GM12891 (cell line): Measurements from ENCODE around the gene PRKAR1A.
A peak's percentile ranks its signal among the peaks of the same experiment; 100 is the strongest.
"Not testable (repeated sequence)": the region's sequence is repeated elsewhere in the genome, so short reads cannot be mapped to it uniquely, and the experiment has no call there.

ENCODE experiments used
- DNase-seq: peaks from one replicate; pipeline ENCODE4 v3.0.0; 2011; ENCODE audit warnings: low spot score; ENCODE audit not compliant: insufficient read length
- FAIRE-seq: peaks from 2 replicates; lab custom pipeline; 2011; peaks lifted over from hg19 to GRCh38; lab: Jason Lieb, UNC
- PAX5 ChIP-seq: IDR thresholded peaks from 2 replicates; pipeline ENCODE4 v1.6.1; 2011; ENCODE audit warnings: low read length, moderate library complexity, mild to moderate bottlenecking; ENCODE audit not compliant: insufficient read depth, severe bottlenecking
- POLR2A ChIP-seq: IDR thresholded peaks from 2 replicates; pipeline ENCODE4 v1.6.1; 2011; ENCODE audit warnings: low read depth, low read length, control low read depth
- POLR2AphosphoS5 ChIP-seq: IDR thresholded peaks from 2 replicates; pipeline ENCODE4 v1.6.1; 2011; ENCODE audit warnings: low read depth, low read length, control low read depth
- POU2F2 ChIP-seq: IDR thresholded peaks from 2 replicates; pipeline ENCODE4 v1.6.1; 2011; ENCODE audit warnings: low read depth, mild to moderate bottlenecking, control low read depth, low read length, moderate library complexity
- SPI1 ChIP-seq: IDR thresholded peaks from 2 replicates; pipeline ENCODE4 v1.6.1; 2011; ENCODE audit warnings: low read depth, low read length, control low read depth
- TAF1 ChIP-seq: IDR thresholded peaks from 2 replicates; pipeline ENCODE4 v1.6.1; 2011; ENCODE audit warnings: low read depth, low read length, control low read depth

Gene PRKAR1A

DNA sequence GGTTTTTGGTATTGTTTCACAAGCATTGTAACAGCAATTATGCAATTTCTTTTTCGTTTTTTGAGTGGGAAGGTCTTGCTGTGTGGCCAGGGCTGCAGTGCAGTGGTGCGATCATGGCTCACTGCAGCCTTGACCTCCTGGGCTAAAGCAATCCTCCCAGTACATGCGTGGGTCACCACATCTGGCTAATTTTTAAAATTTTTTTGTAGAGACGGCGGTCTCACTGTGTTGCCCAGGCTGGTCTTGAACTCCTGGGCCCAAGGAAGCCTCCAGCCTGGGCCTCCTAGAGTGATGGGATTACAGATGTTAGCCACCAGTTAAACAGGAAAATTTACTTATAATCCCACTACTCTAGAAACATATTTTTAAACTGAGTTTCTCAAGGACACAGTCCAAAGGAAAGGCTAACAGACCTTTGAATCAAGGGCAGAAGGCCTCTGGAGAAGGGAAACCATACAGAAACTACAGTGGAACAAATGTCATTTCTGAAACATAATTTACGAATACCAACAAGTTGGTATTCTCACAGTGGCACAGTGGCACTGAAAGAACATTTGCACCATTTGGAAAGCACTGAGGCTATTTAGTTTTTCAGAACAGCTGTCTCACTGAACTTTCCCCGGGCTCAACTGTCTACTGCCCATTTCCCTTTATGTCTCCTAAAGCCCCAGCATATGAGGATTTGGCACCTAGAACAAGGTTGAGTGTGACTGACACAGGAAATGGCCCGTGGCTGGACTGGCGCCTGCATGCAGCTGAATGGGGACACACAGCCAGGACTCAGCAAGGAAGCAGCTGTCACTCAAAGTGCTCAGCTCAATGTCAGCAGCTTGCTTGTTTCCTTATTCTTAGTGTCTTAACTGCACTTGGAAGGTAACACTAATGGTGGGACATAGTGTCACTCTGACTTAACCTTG lies 2.8 kb upstream of the PRKAR1A start:
- no peak for DNase-seq
- TF ChIP-seq POLR2A, result no peak
- no peak for TF ChIP-seq POLR2AphosphoS5
- no peak for TF ChIP-seq POU2F2
- no peak for TF ChIP-seq TAF1
- no peak for TF ChIP-seq PAX5
- no peak for TF ChIP-seq SPI1
- no peak for FAIRE-seq

DNA sequence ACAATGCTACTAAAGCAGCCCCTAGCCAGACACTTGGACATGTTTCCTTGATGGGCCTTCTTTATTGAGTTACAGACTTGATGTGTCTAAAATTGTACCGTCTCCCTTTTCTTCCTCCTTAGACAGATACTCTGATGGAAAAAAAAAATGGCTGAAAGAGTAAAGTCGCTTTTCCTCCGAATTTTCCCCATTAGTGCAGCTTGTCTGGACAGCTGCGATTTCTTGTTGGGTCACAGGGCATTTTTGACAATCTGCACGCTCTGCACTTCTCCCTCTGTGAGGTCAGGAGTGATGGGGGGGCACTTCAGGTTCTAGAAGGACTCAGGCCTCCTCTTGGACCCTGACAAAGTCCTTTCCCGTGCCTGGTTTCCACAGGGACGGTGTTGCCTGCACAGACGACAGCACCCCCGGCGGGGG lies 968 bp upstream of the PRKAR1A start:
- FAIRE-seq (peak; percentile 33), DNase-seq (no peak)
- TF ChIP-seq POLR2AphosphoS5 (no peak), POLR2A (no peak), SPI1 (no peak), POU2F2 (no peak), TAF1 (no peak)

DNA sequence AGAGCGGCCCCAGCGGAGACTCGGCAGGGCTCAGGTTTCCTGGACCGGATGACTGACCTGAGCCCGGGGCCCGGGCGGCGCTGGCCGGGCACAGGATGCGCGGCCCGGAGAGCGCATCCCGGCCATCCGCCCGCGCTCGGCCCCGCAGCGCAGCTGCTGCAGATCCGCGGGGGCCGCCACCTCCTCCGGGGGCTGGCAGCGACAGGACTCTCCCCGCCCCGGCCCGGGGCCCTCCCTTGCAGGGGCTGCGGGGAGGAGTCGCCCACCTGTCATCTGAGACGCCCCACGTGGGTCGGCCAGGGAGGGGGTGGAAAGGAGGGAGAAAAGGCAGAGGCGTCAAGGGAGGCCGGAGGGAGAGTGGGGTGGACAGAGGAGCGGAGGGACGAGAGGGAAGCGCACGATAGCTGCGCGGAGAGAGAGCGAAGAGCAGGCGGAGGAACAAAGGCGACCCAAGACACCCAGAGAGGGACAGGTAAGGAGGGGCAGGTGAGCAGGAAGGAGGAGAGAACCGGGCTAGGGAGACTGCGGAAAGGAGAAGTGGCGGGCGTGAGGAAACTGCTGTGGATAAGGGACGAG lies 471 bp upstream of the PRKAR1A start:
- peak; percentile 28 for FAIRE-seq
- DNase-seq, result peak; percentile 49
- TF ChIP-seq POLR2AphosphoS5 (no peak), TAF1 (no peak), POLR2A (no peak; the same call in 1 of the 2 replicates), PAX5 (no peak), POU2F2 (no peak), SPI1 (no peak)

DNA sequence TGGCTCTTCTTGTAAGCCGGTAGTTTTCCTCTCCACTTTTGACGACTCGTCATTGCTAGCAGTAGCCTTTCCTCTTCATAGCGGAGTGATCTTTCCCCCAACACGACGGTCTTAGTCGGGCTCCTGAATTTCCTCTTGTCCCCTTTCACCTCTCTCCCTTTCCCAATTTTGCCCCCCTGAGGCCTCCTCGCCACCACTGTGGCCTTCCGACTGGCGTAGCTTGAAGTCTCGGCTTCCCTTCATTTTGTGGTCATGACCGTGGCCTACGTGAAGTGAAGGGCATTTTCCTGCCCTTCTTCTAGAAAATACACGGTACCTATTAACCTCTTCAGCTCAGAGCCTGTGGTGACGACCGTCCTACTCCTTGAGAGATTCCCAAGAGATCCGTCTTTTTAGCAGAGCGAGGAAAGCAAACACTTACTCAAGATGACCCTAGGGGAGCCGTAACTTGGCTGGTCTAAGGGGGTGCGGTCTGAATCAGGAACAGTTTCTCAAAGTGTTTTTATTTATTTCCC lies 787 bp downstream of the PRKAR1A start:
- DNase-seq, result no peak
- TF ChIP-seq TAF1 (0 out of 2 replicates have a peak, but pooled peaks have one; percentile 30), SPI1 (no peak), PAX5 (no peak), POLR2A (no peak), POU2F2 (no peak)

DNA sequence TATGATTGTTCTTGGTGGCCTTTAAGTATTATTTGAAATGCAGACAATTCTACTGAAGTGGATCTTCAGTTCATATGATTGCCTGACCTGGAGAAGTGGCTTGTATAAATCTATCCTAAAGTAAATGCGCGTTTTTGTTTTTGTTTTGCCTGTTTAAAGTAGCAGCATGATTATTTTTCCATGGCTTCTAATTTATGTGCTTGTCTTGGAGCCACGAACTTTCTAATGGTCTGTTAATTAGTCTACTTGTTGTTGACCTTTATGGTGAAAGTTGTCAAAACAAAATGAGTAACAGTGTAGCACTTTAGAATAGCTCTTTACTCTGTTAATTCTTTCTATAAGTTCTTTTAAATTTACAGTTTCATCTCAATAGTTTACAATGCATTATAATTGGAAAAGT lies 1.7 kb downstream of the PRKAR1A start:
- TF ChIP-seq POU2F2, result no peak
- TF ChIP-seq POLR2AphosphoS5, result no peak
- TF ChIP-seq POLR2A, result no peak
- no peak for TF ChIP-seq TAF1
- no peak for TF ChIP-seq PAX5
- no peak for TF ChIP-seq SPI1
- DNase-seq (no peak), FAIRE-seq (no peak)

More for the DNA sequence above, 787 bp downstream of the PRKAR1A start:
- no peak for FAIRE-seq

DNA sequence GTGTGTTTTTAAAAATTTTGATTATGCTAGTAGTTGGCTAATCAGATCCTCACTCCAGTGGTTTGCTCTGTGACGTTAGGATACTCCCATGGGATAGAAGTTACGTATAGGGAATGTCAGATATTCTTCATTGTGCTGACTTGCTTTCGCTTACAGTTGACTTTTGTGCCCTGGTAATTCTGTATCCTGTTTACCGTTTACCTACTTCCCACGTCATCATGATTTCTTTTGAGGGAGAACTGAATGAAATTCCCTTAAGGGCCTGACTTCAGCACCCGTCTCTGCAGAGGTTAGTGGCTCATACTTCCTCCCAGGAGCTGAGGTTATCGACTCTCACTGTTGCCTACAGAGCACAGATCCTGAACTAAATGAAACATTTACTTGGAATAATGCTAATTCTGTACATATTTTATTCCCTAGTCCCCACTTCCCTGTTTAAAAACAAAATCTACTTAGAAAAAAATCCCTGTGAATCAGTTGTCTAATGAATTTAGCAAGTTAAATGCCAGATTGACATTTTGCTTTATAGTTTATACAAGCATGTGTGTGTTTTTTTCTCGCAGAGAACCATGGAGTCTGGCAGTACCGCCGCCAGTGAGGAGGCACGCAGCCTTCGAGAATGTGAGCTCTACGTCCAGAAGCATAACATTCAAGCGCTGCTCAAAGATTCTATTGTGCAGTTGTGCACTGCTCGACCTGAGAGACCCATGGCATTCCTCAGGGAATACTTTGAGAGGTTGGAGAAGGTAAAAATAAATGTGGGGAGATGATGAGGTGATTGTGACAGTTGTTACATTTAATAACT lies 2.8 kb downstream of the PRKAR1A start:
- no peak for TF ChIP-seq POLR2A
- no peak for TF ChIP-seq PAX5
- no peak for TF ChIP-seq TAF1
- TF ChIP-seq POLR2AphosphoS5, result no peak
- no peak for TF ChIP-seq SPI1
- TF ChIP-seq POU2F2, result no peak
- FAIRE-seq (no peak), DNase-seq (no peak)

DNA sequence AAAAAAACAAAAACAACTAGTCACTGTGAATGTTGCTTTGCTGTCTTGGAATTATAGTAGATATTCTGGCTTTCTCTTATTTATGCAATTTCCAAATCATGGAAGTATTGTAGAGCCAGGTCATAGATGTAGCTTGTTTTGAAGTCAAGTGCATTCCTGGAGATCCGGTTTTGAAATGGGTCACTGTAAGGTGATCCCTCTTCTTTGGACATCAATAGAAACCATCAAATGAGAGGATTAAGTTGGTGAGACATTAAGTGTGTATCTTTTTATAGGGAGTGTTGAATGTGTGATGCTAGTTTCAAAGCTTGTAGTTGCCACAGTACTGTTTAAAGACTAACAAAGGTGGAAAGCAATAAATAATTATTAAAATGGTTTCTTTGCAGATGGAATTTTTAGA lies 4.5 kb downstream of the PRKAR1A start:
- FAIRE-seq (no peak), DNase-seq (no peak)
- TF ChIP-seq POLR2AphosphoS5 (no peak), POU2F2 (no peak), TAF1 (no peak), SPI1 (no peak), PAX5 (no peak), POLR2A (no peak)

DNA sequence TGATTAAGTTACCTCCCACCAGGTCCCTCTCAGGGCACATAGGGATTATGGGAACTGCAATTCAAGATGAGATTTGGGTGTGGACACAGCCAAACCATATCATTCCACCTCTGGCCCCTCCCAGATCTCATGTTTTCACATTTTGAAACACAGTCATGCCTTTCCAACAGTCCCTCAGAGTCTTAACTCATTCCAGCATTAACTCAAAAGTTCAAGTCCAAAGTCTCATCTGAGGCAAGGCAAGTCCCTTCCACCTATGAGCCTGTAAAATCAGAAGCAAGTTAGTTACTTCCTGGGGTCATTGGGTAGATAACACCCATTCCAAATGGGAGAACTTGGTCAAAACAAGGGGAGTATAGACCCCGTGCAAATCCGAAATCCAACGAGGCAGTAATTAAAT lies 5.4 kb downstream of the PRKAR1A start:
- not testable (repeated sequence) for FAIRE-seq

DNA sequence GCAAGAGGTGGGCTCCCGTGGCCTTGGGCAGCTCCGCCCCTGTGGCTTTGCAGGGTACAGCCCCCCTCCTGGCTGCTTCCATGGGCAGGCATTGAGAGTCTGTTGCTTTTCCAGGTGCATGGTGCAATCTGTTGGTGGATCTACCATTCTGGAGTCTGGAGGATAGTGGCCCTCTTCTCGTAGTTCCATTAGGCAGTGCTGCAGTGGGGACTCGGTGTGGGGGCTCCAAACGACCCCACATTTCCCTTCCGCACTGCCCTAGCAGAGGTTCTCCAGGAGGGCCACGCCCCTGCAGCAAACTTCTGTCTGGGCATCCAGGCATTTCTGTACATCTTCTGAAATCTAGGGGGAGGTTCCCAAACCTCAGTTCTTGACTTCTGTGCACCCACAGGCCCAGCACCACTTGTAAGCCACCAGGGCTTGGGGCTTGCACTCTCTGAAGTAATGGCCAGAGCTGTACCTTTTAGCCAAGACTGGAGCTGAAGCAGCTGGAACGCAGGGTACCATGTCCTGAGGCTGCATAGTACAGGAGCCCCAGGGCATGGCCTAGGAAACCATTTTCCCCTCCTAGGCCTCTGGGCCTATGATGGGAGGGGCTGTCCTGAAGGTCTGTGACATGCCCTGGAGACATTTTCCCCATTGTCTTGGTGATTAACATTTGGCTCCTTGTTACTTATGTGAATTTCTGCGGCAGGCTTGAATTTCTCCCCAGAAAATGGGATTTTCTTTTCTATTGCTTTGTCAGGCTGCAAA lies 6.0 kb downstream of the PRKAR1A start:
- no peak for TF ChIP-seq POU2F2
- TF ChIP-seq SPI1, result no peak
- TF ChIP-seq POLR2A, result peak; percentile 37; the same call in 1 of the 2 replicates
- no peak for TF ChIP-seq PAX5
- no peak for TF ChIP-seq TAF1
- no peak; the same call in 1 of the 2 replicates for TF ChIP-seq POLR2AphosphoS5
- DNase-seq (no peak), FAIRE-seq (no peak)

More for the DNA sequence above, 5.4 kb downstream of the PRKAR1A start:
- DNase-seq, result not testable (repeated sequence)

DNA sequence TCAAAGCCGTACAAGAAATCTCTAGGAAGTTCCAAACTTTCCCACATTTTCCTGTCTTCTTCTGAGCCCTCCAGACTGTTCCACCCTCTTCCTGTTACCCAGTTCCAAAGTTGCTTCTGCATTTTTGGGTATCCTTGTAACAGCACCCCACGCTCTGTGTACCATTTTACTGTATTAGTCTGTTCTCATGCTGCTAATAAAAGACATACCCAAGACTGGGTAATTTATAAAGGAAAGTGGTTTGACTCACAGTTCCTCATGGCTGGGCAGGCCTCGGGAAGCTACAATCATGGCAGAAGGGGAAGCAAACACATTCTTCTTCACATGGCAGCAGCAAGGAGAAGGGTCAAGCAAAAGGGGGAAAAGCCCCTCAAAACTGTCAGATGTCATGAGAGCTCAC lies 6.8 kb downstream of the PRKAR1A start:
- not testable (repeated sequence) for DNase-seq, FAIRE-seq
